Colonic mucosa (tissue), 4 donors: ENCODE results near the gene FIGNL1. TPM values are rescaled to one million over a fixed set of nuclear protein-coding genes. Genes with fewer than 3 reads are reported as not detected.

ENCODE experiments used
- DNase-seq: peaks from one replicate; pipeline ENCODE4 v3.0.0-alpha.2; 2020
- H3K27ac ChIP-seq: fragments of 200-600 bp; one replicate; pipeline ENCODE4 v1.8.0; 2021
- H3K27me3 ChIP-seq: fragments of 200-600 bp; one replicate; pipeline ENCODE4 v1.8.0; 2021
- H3K36me3 ChIP-seq: fragments of 200-600 bp; one replicate; pipeline ENCODE4 v1.8.0; 2021
- H3K4me1 ChIP-seq: fragments of 200-600 bp; one replicate; pipeline ENCODE4 v1.8.0; 2021; ENCODE audit warnings: mild to moderate bottlenecking
- H3K4me3 ChIP-seq: fragments of 200-600 bp; one replicate; pipeline ENCODE4 v1.8.0; 2021
- H3K9ac ChIP-seq, 2 donors: one replicate each; pipeline ENCODE4 v1.7.0; 2013; ENCODE audit warnings: control low read depth in 2 of 2, low read depth in 2 of 2, low read length in 2 of 2
- H3K9me3 ChIP-seq: fragments of 200-600 bp; one replicate; pipeline ENCODE4 v1.8.0; 2021
- intact Hi-C: fragments of 100-400 bp; cut with DNase I; formaldehyde crosslinking; loops from one replicate; pipeline ENCODE4 v1.14.1; 2022
- total RNA-seq, 2 donors: library from RNA; stranded (reverse); fragmentation: NEBNext Ultra II Directional in 1 of 2; extraction: Animal tissue kit (Norgen Biotek cat#: 25700) in 1 of 2; gene quantifications; one replicate each; pipeline ENCODE4 v1.2.1, GENCODE V29; 2021
- TF ChIP-seq, protein P1 (sequence below): fragments of 200-600 bp; IDR thresholded peaks from one replicate; pipeline ENCODE4 v1.8.0; 2022; ENCODE audit warnings: antibody characterized with exemption, mild to moderate bottlenecking
- donor health status: healthy.
- donor health status: DM: no; HTN: no; CAD: no.
- donor health status: DM: no; HTN: no; CAD: no.

Gene FIGNL1, protein sequence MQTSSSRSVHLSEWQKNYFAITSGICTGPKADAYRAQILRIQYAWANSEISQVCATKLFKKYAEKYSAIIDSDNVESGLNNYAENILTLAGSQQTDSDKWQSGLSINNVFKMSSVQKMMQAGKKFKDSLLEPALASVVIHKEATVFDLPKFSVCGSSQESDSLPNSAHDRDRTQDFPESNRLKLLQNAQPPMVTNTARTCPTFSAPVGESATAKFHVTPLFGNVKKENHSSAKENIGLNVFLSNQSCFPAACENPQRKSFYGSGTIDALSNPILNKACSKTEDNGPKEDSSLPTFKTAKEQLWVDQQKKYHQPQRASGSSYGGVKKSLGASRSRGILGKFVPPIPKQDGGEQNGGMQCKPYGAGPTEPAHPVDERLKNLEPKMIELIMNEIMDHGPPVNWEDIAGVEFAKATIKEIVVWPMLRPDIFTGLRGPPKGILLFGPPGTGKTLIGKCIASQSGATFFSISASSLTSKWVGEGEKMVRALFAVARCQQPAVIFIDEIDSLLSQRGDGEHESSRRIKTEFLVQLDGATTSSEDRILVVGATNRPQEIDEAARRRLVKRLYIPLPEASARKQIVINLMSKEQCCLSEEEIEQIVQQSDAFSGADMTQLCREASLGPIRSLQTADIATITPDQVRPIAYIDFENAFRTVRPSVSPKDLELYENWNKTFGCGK
- 10 to 100 TPM in 1 of 2 donors, 1 to 10 TPM in 1; 6.1 to 19.0 TPM for total RNA-seq

- Histone ChIP-seq H3K36me3 (no peaks in the 10 kb centered on the region), H3K27me3 (no peaks in the 10 kb centered on the region), H3K27ac (peak within 1 kb of the TSS; percentile 30), H3K9ac (peak within 1 kb of the TSS; percentile 63 to 70), H3K4me1 (peaks cover 8% of the 10 kb centered on the region), H3K9me3 (no peaks in the 10 kb centered on the region), H3K4me3 (peak within 1 kb of the TSS; percentile 89)
- intact Hi-C loops: no loop called here
- DNase-seq: peak; percentile 82
- TF ChIP-seq, protein P1, sequence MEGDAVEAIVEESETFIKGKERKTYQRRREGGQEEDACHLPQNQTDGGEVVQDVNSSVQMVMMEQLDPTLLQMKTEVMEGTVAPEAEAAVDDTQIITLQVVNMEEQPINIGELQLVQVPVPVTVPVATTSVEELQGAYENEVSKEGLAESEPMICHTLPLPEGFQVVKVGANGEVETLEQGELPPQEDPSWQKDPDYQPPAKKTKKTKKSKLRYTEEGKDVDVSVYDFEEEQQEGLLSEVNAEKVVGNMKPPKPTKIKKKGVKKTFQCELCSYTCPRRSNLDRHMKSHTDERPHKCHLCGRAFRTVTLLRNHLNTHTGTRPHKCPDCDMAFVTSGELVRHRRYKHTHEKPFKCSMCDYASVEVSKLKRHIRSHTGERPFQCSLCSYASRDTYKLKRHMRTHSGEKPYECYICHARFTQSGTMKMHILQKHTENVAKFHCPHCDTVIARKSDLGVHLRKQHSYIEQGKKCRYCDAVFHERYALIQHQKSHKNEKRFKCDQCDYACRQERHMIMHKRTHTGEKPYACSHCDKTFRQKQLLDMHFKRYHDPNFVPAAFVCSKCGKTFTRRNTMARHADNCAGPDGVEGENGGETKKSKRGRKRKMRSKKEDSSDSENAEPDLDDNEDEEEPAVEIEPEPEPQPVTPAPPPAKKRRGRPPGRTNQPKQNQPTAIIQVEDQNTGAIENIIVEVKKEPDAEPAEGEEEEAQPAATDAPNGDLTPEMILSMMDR: no peak
Observed at GRCh38 chr7:50449881-50450589, at the start of gene FIGNL1. Gene FIGNL1 (minus strand): TSS chr7:50450350. CDS start chr7:50447287, 3,063 bp downstream.

GRCh38 chr7:50499092-50499491 is 48.9 kb upstream of the FIGNL1 start:
- Histone ChIP-seq H3K9ac (no peak overlapping the region), H3K27me3 (no peaks in the 10 kb centered on the region), H3K4me1 (no peaks in the 10 kb centered on the region), H3K36me3 (no peaks in the 10 kb centered on the region), H3K9me3 (no peaks in the 10 kb centered on the region), H3K27ac (no peak overlapping the region), H3K4me3 (no peak overlapping the region)
- intact Hi-C loops: no loop called here
- TF ChIP-seq, protein P1: no peak
- DNase-seq: no peak

DNA sequence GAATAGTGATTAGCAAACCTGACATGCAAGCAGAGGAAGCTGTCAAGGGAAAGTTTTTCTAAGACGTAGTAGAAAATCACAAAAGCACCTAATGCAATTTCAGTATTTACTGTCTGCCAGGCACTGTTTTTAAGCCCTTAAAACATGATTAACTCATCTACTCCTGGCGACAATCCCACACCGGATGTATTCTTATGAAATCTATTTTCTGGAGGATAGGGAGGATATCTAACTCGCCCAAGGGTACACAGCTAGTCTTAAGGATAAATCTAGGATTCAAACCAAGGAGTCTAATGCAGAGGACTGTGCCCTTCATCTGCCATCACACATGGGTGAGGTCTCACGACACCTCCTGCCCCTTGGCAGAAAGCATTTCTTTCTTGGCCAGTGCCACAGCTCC is 47.8 kb upstream of the FIGNL1 start:
- H3K27ac ChIP-seq: no peak overlapping the region
- TF ChIP-seq, protein P1: no peak
- no peaks in the 10 kb centered on the region for H3K36me3 ChIP-seq
- no peak overlapping the region for H3K9ac ChIP-seq
- H3K4me1 ChIP-seq: no peaks in the 10 kb centered on the region
- intact Hi-C loops: no loop called here
- H3K27me3 ChIP-seq: no peaks in the 10 kb centered on the region
- DNase-seq: no peak
- no peak overlapping the region for H3K4me3 ChIP-seq
- H3K9me3 ChIP-seq: no peaks in the 10 kb centered on the region

DNA sequence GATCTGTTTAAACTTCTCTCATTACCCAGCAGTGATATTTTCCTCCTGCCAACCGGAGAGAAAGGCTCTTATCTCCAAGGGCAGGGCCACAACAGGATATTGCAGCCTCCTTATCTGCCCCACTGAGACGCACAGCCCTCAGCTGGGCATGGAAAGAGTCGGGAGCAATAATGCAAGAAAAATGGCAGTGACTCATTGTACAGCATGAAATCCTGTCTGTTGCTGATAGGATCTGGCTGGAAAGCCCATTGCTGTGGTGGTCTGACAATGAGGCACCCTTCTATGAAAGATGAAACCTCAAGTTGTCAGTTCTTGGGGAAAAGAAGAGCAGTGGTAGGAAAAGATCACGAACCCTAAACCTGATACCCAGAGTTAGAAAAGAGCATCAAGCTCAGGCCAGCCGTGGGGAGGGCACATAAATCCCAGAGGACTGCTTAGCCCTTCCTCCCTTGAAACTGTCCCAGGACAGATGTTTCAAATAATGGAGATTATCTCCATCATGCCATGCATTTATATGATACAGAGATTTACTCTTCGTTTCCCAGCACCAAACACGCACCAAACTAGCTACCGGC is 47.0 kb upstream of the FIGNL1 start:
- no peak overlapping the region for H3K4me3 ChIP-seq
- no peaks in the 10 kb centered on the region for H3K9me3 ChIP-seq
- TF ChIP-seq, protein P1: no peak
- no peaks in the 10 kb centered on the region for H3K36me3 ChIP-seq
- H3K27me3 ChIP-seq: no peaks in the 10 kb centered on the region
- intact Hi-C loops: no loop called here
- peak overlapping the region; percentile 60 for H3K27ac ChIP-seq
- H3K4me1 ChIP-seq: no peaks in the 10 kb centered on the region
- peak; percentile 66 for DNase-seq
- H3K9ac ChIP-seq: no peak overlapping the region

DNA sequence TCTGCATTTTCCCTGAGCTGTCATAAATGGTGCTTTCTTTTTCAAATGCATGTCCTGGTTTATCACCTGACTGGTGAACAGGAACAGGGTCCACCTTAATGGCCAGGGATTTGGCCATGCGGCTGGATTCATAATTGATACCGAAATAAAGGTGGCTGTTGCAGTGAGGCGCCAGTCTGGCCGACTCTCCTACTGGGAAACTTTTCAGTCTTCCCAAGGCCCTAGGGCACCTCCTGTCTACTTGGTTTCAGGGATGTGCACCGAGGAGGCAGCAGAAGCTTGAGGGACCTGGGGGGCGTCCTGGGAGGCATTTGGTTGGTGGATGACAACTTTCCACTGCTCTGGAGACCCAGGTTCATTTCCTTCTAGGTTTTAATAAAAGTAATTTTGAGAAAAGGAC is 46.4 kb upstream of the FIGNL1 start:
- H3K27me3 ChIP-seq: no peaks in the 10 kb centered on the region
- H3K9ac ChIP-seq: no peak overlapping the region
- H3K4me3 ChIP-seq: no peak overlapping the region
- TF ChIP-seq, protein P1: no peak
- no peaks in the 10 kb centered on the region for H3K36me3 ChIP-seq
- peak overlapping the region; percentile 60 for H3K27ac ChIP-seq
- H3K9me3 ChIP-seq: no peaks in the 10 kb centered on the region
- DNase-seq: no peak
- intact Hi-C loops: no loop called here
- H3K4me1 ChIP-seq: no peaks in the 10 kb centered on the region
